Activated CD4-positive, alpha-beta T cell treated with anti-CD3 and anti-CD28 coated beads, Interleukin-2, amount 10 ng/mL, durations not matched to agents 24 days and 14 days (primary cell): ENCODE measurements around the gene LRRC61. TPM values are rescaled to one million over a fixed set of nuclear protein-coding genes. Genes with fewer than 3 reads are reported as not detected.
"Not testable (repeated sequence)": the region's sequence is repeated elsewhere in the genome, so short reads cannot be mapped to it uniquely, and the experiment has no call there.

Experiments
- DNase-seq: peaks from one replicate; pipeline ENCODE4 v3.0.0; 2022
- H3K27ac Mint-ChIP-seq: one replicate; pipeline ENCODE4 v1.8.0; 2022; ENCODE audit warnings: mild to moderate bottlenecking, mixed read lengths
- H3K27me3 Mint-ChIP-seq: one replicate; pipeline ENCODE4 v1.8.0; 2022; ENCODE audit warnings: mixed read lengths
- H3K36me3 Mint-ChIP-seq: one replicate; pipeline ENCODE4 v1.8.0; 2022; ENCODE audit warnings: low read depth, mild to moderate bottlenecking, mixed read lengths
- H3K4me1 Mint-ChIP-seq: one replicate; pipeline ENCODE4 v1.8.0; 2021; ENCODE audit warnings: mixed read lengths
- H3K4me3 Mint-ChIP-seq: one replicate; pipeline ENCODE4 v1.8.0; 2022; ENCODE audit warnings: mild to moderate bottlenecking, moderate library complexity, mixed read lengths
- H3K9me3 Mint-ChIP-seq: one replicate; pipeline ENCODE4 v1.8.0; 2021; ENCODE audit warnings: mixed read lengths
- intact Hi-C: fragments of 100-400 bp; cut with micrococcal nuclease; formaldehyde crosslinking; loops from one replicate; pipeline ENCODE4 v1.15.1; 2023
- total RNA-seq: library from RNA; stranded (reverse); gene quantifications from 2 replicates; pipeline ENCODE4 v1.2.3, GENCODE V29; 2022

LRRC61 gene
- total RNA-seq, 1 donor from 2014 or later: 26.8 TPM

GRCh38 chr7:150378115-150378852 lies 55.1 kb downstream of the LRRC61 start:
- no peaks in the 10 kb centered on the region for H3K9me3 Mint-ChIP-seq
- peaks cover 47% of the 10 kb centered on the region for H3K4me1 Mint-ChIP-seq
- peak overlapping the region; percentile 79 for H3K27ac Mint-ChIP-seq
- intact Hi-C loops: loop anchor here (1.0 to 10.0 kb wide), 5 partner anchors 9 to 707 kb away; partner anchors contain the start of genes AGAP3, FASTK and TMUB1
- peak; percentile 80 for DNase-seq
- peaks cover 14% of the 10 kb centered on the region for H3K36me3 Mint-ChIP-seq
- no peaks in the 10 kb centered on the region for H3K27me3 Mint-ChIP-seq
- H3K4me3 Mint-ChIP-seq: peak overlapping the region; percentile 96

GRCh38 chr7:150378853-150379440 lies 55.8 kb downstream of the LRRC61 start, which contains the start of gene ZNF775:
Gene ZNF775, plus strand, starts transcription at chr7:150379330. Its CDS starts 9,141 bp downstream, at chr7:150388471.
- Mint-ChIP-seq H3K27ac (peak within 1 kb of the TSS; percentile 80), H3K4me3 (peak within 1 kb of the TSS; percentile 96), H3K9me3 (no peaks in the 10 kb centered on the region), H3K36me3 (peaks cover 8% of the 10 kb centered on the region), H3K4me1 (peaks cover 44% of the 10 kb centered on the region), H3K27me3 (no peaks in the 10 kb centered on the region)
- DNase-seq: peak; percentile 98
- intact Hi-C loops: loop anchor here (1.0 to 10.0 kb wide), 7 partner anchors 10 to 706 kb away; partner anchors contain the start of genes ACTR3C, AGAP3, FASTK and LRRC61

- DNase-seq: peak; percentile 77
- peaks cover 41% of the 10 kb centered on the region for H3K4me1 Mint-ChIP-seq
- intact Hi-C loops: loop anchor here (1.0 to 10.0 kb wide), 5 partner anchors 26 to 705 kb away; partner anchors contain the start of genes ACTR3C, AGAP3, FASTK and LRRC61
Measured at GRCh38 chr7:150379441-150380379, 56.6 kb downstream of the LRRC61 start.

GRCh38 chr7:150380463-150380862 lies 57.3 kb downstream of the LRRC61 start:
- intact Hi-C loops: no loop called here
- no peak for DNase-seq

More at GRCh38 chr7:150379441-150380379, 56.6 kb downstream of the LRRC61 start:
- H3K9me3 Mint-ChIP-seq: no peaks in the 10 kb centered on the region
- no peaks in the 10 kb centered on the region for H3K27me3 Mint-ChIP-seq
- peaks cover 3% of the 10 kb centered on the region for H3K36me3 Mint-ChIP-seq
- H3K27ac Mint-ChIP-seq: peak overlapping the region; percentile 80
- peak overlapping the region; percentile 96 for H3K4me3 Mint-ChIP-seq

GRCh38 chr7:150381096-150381495 lies 57.9 kb downstream of the LRRC61 start:
- no peaks in the 10 kb centered on the region for H3K9me3 Mint-ChIP-seq
- peaks cover 32% of the 10 kb centered on the region for H3K4me1 Mint-ChIP-seq
- intact Hi-C loops: no loop called here
- H3K27me3 Mint-ChIP-seq: no peaks in the 10 kb centered on the region
- no peaks in the 10 kb centered on the region for H3K36me3 Mint-ChIP-seq
- H3K4me3 Mint-ChIP-seq: no peak overlapping the region
- no peak overlapping the region for H3K27ac Mint-ChIP-seq
- no peak for DNase-seq

More at GRCh38 chr7:150380463-150380862, 57.3 kb downstream of the LRRC61 start:
- Mint-ChIP-seq H3K4me1 (peaks cover 37% of the 10 kb centered on the region), H3K9me3 (no peaks in the 10 kb centered on the region), H3K4me3 (peak overlapping the region; percentile 96), H3K27ac (no peak overlapping the region), H3K27me3 (no peaks in the 10 kb centered on the region), H3K36me3 (peaks cover 1% of the 10 kb centered on the region)

- no peak for DNase-seq
- Mint-ChIP-seq H3K27me3 (no peaks in the 10 kb centered on the region), H3K36me3 (peaks cover 2% of the 10 kb centered on the region), H3K4me3 (no peak overlapping the region), H3K27ac (no peak overlapping the region), H3K4me1 (peaks cover 27% of the 10 kb centered on the region), H3K9me3 (no peaks in the 10 kb centered on the region)
- intact Hi-C loops: no loop called here
Measured at GRCh38 chr7:150381785-150382122, 58.6 kb downstream of the LRRC61 start.

GRCh38 chr7:150382123-150382843 lies 59.1 kb downstream of the LRRC61 start:
- no peaks in the 10 kb centered on the region for H3K27me3 Mint-ChIP-seq
- no peak overlapping the region for H3K27ac Mint-ChIP-seq
- H3K36me3 Mint-ChIP-seq: peaks cover 3% of the 10 kb centered on the region
- no peak for DNase-seq
- H3K4me1 Mint-ChIP-seq: peaks cover 24% of the 10 kb centered on the region
- intact Hi-C loops: no loop called here
- no peak overlapping the region for H3K4me3 Mint-ChIP-seq
- no peaks in the 10 kb centered on the region for H3K9me3 Mint-ChIP-seq

GRCh38 chr7:150382844-150383225 lies 59.7 kb downstream of the LRRC61 start:
- Mint-ChIP-seq H3K27me3 (no peaks in the 10 kb centered on the region), H3K27ac (no peak overlapping the region), H3K36me3 (peaks cover 3% of the 10 kb centered on the region), H3K4me1 (peaks cover 19% of the 10 kb centered on the region), H3K4me3 (no peak overlapping the region), H3K9me3 (no peaks in the 10 kb centered on the region)
- DNase-seq: no peak
- intact Hi-C loops: no loop called here

- no peak for DNase-seq
- Mint-ChIP-seq H3K4me3 (no peak overlapping the region), H3K27ac (no peak overlapping the region), H3K27me3 (no peaks in the 10 kb centered on the region), H3K4me1 (peaks cover 16% of the 10 kb centered on the region), H3K9me3 (no peaks in the 10 kb centered on the region), H3K36me3 (peaks cover 3% of the 10 kb centered on the region)
- intact Hi-C loops: no loop called here
Measured at GRCh38 chr7:150383710-150384397, 60.7 kb downstream of the LRRC61 start.

- Mint-ChIP-seq H3K36me3 (peaks cover 3% of the 10 kb centered on the region), H3K9me3 (no peaks in the 10 kb centered on the region), H3K27ac (no peak overlapping the region), H3K4me3 (no peak overlapping the region), H3K4me1 (peaks cover 15% of the 10 kb centered on the region), H3K27me3 (no peaks in the 10 kb centered on the region)
- no peak for DNase-seq
- intact Hi-C loops: no loop called here
Measured at GRCh38 chr7:150384406-150385301, 61.5 kb downstream of the LRRC61 start.

- intact Hi-C loops: no loop called here
- H3K4me1 Mint-ChIP-seq: peaks cover 8% of the 10 kb centered on the region
Measured at GRCh38 chr7:150385302-150385723, 62.2 kb downstream of the LRRC61 start.

GRCh38 chr7:150385884-150386283 lies 62.7 kb downstream of the LRRC61 start:
- intact Hi-C loops, H3K9me3 Mint-ChIP-seq, H3K4me3 Mint-ChIP-seq, H3K36me3 Mint-ChIP-seq, DNase-seq, H3K27me3 Mint-ChIP-seq, H3K27ac Mint-ChIP-seq, H3K4me1 Mint-ChIP-seq: not testable (repeated sequence)

More at GRCh38 chr7:150385302-150385723, 62.2 kb downstream of the LRRC61 start:
- no peaks in the 10 kb centered on the region for H3K9me3 Mint-ChIP-seq
- H3K27me3 Mint-ChIP-seq: no peaks in the 10 kb centered on the region
- DNase-seq: no peak
- H3K4me3 Mint-ChIP-seq: no peak overlapping the region
- no peak overlapping the region for H3K27ac Mint-ChIP-seq
- peaks cover 3% of the 10 kb centered on the region for H3K36me3 Mint-ChIP-seq
